Coronary artery (tissue), 2 donors: ENCODE results near the gene KRTDAP.

Experiments
- DNase-seq: peaks from one replicate; pipeline ENCODE4 v3.0.0-alpha.2; 2017; ENCODE audit warnings: low spot score
- H3K27ac ChIP-seq, 2 donors: fragments of 200-600 bp; sonication (generic); one replicate each; pipeline ENCODE4 v1.5.1; 2016 to 2019
- H3K4me3 ChIP-seq: fragments of 200-600 bp; sonication (generic); 2 replicates; pipeline ENCODE4 v1.5.1; 2016; ENCODE audit warnings: mild to moderate bottlenecking, moderate library complexity
- TF ChIP-seq, protein P1 (sequence below): fragments of 200-600 bp; sonication (generic); IDR thresholded peaks from one replicate; pipeline ENCODE4 v1.5.1; 2019; ENCODE audit warnings: antibody characterized with exemption

The KRTDAP gene

DNA sequence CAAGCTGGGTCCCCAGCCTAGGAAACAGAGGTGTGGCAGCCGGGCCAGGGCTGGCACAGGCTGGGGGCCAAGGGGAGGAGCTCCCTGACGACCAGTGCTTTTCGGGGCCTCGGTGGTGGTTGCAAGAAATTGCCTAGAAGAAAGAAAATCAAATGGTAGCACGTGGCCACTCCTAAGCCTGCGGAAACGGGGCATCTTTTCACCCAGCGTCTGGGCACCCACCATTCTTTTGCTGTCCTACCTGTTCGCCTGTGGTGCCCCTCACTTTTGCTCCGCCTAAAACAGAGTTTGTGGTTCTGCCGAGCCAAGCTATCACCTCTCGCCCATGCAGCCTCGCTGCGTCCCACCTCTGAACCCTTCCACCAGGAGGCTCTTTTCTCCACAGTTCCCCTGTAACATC, 7.1 kb upstream of the KRTDAP start:
- TF ChIP-seq, protein P1, sequence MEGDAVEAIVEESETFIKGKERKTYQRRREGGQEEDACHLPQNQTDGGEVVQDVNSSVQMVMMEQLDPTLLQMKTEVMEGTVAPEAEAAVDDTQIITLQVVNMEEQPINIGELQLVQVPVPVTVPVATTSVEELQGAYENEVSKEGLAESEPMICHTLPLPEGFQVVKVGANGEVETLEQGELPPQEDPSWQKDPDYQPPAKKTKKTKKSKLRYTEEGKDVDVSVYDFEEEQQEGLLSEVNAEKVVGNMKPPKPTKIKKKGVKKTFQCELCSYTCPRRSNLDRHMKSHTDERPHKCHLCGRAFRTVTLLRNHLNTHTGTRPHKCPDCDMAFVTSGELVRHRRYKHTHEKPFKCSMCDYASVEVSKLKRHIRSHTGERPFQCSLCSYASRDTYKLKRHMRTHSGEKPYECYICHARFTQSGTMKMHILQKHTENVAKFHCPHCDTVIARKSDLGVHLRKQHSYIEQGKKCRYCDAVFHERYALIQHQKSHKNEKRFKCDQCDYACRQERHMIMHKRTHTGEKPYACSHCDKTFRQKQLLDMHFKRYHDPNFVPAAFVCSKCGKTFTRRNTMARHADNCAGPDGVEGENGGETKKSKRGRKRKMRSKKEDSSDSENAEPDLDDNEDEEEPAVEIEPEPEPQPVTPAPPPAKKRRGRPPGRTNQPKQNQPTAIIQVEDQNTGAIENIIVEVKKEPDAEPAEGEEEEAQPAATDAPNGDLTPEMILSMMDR = no peak
- H3K4me3 ChIP-seq = no peak overlapping the region
- DNase-seq = no peak
- no peak overlapping the region for H3K27ac ChIP-seq

DNA sequence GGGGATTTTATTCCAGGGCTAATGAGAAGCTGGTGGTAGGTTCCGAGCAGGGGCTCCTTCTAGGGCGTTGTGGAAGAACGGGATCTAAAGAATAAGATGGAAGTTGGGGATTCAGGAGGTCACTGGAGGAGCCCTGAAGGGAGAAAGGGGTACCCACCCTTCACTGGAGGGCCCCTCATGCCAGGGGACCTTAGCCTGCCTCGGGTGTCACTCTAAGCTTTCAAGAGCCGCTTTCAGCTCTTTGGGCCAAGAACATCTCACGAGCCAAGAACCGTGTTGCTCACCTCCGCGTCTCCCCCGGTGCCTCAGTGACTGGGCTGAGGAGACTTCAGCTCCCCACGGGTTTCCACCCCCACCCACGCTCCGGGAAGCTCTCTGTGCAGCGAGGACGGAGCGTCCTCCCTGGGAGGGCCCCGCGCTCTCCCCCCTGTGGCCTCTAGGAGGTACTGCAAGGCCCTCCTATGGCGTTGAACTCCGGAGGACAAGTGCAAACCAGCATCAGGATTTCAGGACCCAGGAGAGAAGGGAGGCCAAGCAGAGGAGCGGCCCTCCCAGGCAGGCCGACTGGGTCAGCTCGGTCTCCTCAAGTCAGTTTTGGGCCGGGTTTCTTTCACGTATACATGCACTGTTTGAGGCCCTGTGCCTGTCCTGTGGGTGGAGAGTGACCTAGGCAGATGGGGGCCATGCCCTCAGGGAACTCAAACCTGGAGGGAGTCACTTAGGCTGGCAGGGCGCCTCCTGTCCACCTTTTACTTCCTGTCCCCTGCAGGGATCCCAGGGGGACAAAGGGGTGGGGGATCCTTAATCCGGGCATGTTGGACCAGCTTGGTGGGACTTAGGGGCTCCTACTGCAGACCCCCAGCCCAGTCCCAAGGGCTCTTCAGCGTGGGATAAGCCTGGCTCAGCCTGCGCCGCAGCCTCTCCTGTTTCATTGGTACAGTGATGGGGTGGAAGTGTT, 5.1 kb upstream of the KRTDAP start:
- Histone ChIP-seq H3K4me3 (no peak overlapping the region), H3K27ac (no peak overlapping the region)
- TF ChIP-seq, protein P1 = peak; percentile 98
- no peak for DNase-seq

DNA sequence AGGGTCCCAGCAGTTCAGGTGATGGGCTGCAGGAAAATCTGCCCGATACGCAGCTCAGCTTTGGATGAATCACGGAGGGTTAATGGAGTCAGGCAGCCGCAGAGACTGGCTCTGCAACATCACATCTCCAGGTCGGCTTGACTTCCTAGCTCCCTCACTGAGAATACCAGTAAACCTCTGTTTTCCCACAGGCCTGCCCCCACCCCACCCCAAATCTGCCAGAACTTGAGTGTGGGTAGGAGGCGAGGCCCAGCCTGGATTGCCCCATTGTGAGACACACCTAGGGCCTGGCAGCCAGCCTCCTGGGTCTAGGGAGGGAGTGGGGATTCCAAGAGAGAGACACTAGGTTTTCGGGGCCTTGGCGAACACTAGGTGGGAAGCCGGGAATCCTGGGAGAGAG, 3.7 kb upstream of the KRTDAP start:
- TF ChIP-seq, protein P1 = no peak
- no peak for DNase-seq
- H3K4me3 ChIP-seq = no peak overlapping the region
- no peak overlapping the region for H3K27ac ChIP-seq

DNA sequence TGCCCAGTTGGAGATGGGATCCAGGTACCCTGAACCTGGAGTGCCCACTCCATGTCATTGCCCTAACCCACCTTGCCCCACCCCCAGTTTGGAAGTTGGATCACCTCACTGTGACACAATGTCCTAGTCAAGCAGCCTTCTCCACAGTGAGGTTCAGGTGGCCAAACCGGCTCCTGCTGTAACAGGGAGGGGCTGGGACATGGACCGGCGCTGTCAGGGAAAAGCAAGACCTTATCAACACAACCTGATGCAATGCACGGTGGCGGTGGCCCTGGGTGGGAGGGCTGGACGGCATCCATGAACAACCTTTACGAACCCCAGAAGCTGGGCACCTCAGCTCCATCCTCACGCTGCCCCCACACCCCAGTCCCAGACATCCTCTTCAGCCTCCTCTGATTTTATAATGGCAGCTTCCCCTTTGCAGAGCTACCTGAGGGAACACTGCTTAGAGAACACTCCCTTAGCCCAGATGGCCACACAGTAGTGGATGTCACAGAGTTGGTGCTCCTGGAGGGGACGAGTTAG, 1.6 kb upstream of the KRTDAP start:
- Histone ChIP-seq H3K27ac (no peak overlapping the region), H3K4me3 (no peak overlapping the region)
- DNase-seq = no peak
- TF ChIP-seq, protein P1 = no peak

DNA sequence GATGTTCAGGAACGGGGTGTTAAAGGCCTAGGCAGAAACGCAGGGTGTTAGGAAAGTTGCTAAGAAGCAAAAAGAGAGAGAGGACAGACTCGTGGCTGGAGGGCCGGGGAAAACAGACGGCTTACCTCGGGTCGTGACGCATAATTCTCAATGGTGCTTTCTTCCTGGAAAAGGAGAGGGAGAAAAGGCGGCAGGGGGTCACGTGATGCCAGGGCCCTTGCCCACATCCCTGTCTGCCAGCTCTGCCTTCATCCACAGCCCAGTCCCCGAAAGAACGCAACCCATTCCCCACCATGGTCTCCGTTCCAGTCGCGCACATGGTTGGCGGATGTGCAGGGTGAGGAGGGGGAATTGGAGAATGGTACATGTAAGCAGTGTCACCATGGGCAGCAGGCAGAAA, 1.6 kb downstream of the KRTDAP start:
- TF ChIP-seq, protein P1 = no peak
- no peak overlapping the region for H3K27ac ChIP-seq
- no peak overlapping the region for H3K4me3 ChIP-seq
- DNase-seq = no peak

DNA sequence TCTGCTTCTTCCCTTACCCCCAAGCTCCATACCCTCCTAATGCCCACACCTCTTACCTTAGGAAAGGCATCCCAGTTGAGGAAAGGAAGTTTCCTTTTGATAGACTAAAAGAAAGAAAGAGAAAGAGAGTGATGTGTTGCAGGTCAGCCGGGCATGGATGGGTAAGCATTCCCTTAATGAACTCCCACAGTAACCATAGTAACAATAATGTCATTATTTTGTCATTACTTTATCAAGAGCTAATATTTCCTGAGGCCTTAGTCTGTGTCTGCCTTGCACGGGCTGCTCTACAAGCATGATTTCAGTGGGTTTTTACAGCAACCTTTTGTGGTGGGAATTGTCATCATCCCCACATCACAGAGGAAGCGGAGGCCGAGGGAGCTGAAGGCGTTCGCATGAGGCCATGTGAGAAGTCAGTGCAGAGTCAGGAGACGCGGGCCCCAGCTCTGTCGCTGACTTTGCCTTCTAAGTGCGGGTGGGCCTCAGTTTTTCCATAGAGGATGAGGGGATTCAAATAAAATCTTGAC, 2.5 kb downstream of the KRTDAP start:
- no peak overlapping the region for H3K4me3 ChIP-seq
- H3K27ac ChIP-seq = no peak overlapping the region
- DNase-seq = no peak
- TF ChIP-seq, protein P1 = no peak
